HG03571 (cell line): ENCODE data around the gene MARK3.
"Not testable (repeated sequence)": the region's sequence is repeated elsewhere in the genome, so short reads cannot be mapped to it uniquely, and the experiment has no call there.

Experiments used
- ATAC-seq: cut with Tn5 transposase; IDR thresholded peaks from one replicate; pipeline ENCODE4 v1.9.1; 2021; ENCODE audit not compliant: unreplicated experiment

The MARK3 gene

DNA sequence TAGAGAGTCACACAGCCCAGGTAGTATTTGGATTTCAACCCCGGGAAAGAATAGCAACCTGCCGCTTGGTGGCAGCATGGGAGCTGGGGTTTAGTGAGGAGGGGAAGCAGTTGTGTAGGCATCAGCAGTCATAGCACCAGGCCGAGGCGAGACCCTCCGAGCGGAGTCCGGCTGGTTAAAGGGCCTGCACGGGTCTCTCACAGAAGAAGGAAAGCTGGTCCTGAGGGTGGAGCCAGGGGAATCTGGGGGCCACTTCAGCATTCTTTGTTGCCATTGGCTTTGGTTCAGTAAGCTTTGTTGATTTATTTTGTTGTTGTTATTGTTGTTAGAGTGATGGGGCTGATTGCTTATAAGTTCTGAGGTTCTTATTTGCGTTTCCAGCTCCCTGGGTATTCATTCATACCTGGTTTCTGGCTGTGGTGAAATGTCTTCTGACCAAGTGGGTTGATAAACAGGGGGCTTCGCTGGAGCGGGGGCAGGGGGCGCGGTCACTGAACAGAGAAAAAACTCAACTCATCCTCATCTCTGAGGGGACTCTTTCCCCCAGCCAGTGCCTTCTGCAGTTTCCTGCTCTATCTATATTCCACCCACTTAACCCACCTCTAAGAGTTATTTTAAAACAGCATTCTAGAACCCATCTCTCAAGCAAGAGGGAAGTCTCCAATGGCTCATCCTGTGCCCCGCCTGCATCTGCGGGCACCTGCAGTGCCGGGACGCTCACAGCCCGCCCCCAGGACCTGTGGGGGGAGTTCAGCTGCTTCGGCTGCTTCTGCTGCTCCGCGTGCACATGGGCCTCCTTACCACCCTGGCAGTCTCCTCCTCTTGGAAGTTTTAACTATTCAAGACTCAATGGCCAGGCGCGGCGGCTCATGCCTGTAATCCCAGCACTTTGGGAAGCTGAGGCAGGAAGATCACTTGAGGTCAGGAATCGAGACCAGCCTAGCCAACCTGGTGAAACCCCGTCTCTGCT, 125.8 kb downstream of the MARK3 start:
- no peak for ATAC-seq

DNA sequence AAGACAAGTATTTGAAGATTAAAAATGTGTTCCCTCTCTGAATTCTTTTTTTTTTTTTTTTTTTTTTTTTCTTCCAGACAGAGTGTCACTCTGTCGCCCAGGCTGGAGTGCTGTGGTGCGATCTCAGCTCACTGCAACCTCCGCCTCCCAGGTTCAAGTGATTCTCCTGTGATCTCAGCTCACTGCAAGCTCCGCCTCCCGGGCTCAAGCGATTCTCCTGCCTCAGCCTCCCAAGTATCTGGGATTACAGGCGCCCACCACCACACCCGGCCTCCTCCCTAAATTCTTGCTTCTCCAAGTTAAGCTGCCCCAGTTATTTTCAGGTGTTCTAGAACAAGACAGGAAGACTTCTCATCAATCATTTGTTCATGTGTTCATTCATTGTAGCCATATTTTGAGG, 127.0 kb downstream of the MARK3 start:
- ATAC-seq, result not testable (repeated sequence)

DNA sequence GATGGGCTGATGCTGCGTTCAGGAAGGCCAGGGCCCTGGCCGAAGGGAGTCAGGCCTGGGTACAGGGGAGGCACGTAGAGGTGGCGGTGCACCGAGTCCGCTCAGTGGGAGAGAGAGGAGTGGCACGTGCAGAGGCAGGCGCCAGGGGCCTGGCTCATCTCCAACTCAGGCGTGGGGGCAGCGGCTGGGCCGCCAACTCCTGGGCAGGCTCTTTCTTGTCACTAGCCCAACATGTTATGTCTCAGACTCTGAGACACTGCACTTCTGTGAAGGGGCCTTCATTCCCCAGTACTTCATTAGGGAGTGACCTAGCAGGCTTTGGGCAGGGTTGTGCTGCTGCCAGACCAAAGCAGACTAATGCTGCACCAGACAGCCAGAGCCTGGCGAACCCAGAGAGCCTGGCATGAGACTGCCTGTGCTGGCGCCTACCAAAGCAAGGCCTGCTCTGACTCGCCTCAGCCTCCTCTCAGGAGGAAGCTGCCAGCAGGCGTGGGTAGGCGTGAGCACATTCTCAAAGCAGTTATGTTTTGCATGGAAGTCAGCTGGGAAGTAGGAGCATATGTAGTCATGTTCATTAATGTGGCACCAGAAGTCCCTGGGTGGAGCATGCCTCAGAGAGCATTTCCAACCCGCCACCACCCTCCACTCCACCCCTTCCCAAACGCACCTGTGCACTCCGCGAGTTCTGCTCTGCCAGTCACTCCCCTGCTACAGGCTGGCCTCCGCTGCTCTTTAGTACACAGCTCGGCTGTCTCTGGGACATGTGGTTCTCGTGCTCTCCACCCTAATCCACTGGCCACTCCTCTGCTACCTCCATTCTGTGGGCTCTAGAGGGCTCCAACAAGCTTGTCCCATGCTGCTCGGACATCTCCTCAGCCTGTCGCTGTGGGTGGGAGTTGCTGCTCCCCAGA, 127.7 kb downstream of the MARK3 start:
- no peak for ATAC-seq

DNA sequence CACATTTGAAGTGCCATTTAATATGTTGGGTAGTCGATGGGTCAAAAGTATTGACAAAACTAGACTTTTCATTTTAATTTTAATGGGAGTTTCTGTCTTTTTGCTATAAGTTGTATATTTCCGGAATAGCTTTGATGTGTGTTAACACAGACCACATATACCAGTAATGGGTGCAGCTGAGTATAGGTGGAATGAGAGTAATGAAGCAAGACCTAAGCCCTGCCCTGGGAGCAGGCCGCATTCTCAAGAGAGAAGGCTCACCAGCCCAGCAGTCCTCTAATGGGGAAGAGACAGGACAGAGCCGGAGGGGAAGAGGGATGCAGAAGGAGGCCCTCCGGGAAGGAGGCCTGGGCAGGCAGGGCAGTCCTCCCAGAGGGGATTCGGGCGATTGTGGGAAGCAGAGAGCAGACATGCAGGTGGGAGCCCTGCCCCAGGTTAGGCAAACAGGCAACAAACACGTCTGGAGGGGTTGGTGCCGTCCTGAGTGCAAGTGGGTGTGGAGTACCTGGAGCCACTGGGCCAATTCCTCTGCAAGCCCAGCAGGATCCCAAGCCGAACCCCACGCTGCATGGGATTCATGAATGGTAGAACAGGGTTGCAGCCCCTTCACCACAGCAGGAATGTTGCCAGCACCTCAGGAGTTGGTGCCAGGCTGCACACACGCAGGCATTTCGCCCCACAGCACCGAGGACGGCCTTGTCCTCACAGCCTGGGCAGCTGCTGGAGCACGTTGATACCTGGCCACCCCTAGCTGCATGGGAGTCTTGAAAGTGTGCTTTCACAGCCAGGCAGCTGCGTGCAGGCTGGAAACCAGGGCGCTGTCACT, 129.6 kb downstream of the MARK3 start:
- ATAC-seq, result no peak

DNA sequence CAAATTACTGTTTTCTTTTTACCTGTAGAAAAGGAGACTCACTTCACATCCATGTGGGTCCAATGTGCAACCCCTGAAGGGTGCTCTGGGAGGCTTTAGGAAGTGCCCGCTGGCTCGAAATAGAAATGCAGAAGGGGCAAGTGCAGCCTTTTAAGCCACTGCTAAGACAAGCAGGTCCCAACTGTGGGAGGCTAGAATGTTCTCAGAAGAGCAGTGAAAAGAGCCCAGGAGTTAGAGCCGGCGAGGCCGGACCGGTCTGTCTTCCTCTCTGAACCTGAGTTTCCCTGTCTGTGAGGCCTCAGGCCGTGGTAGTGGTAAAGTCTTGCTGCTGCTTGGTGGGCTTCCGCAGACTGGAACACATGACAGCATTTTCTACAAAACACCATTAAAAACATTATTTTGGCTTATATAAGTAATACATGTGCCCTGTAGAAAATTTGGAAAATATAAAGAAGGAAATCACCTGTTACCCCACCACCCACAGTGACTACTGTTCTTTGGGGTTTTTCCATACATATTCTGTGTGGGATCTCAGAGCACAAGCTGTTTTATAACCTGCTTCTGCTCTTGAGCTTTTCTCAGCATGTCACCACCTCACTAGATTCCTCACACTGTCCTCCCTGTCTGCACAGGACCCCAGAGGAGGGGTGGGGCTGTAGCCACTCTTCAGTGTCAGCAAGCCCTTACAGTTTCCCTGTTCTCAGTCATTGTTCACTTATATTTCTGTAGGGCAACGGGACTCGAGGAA, 131.4 kb downstream of the MARK3 start:
- no peak for ATAC-seq

DNA sequence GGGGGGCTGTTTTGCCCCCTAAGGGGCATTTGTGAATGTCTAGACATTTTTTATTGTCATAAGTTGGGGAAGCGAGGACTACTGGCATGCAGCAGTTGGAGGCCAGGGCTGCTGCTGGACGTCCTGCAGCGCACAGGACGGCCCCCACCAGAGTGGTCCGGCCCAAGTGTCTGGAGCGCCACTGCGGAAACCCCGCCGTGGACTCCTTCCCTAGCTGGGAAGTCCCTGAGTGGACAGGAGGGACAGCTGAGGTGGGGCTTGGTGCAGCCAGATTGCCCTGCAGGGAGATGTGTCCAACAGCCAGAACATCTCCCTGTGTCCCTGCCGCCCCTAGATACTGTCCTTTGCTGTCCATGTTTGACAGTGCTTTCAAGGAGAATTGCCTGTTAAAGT, 132.0 kb downstream of the MARK3 start:
- no peak for ATAC-seq

DNA sequence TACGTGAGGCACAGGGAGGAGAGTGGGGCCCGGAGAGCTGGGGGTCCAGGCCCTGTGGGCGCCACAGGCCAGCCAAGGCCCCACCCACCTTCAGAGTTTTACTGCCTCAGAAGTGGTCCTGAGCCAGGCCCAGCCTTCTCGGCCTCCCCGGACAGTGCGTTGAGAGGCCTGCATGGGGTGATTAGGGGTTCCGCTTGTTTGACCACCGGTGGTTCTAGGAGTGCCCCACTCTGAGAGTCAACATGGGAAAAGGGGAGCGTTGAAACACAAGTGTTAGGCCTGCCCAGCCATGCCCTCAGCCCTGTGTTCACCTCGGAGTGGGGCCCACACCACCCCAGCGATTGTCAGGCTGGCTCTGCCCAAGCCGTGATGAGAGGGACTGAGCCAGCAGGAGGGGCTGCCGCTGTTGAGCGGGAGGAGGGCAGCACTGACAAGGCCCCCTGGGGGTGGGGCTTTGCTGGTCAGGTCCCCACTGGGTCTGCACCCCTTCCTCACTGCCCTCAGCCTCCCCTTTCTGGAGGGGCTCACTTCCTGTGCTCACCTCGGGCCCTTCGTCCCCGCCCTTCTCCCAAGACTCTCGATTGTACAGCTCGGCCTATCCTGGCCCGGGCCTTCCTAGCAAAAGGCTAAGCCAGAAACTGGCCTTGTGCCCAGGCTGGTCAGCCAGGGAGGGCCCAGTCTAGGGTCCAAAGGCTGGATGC, 132.7 kb downstream of the MARK3 start:
- no peak for ATAC-seq

DNA sequence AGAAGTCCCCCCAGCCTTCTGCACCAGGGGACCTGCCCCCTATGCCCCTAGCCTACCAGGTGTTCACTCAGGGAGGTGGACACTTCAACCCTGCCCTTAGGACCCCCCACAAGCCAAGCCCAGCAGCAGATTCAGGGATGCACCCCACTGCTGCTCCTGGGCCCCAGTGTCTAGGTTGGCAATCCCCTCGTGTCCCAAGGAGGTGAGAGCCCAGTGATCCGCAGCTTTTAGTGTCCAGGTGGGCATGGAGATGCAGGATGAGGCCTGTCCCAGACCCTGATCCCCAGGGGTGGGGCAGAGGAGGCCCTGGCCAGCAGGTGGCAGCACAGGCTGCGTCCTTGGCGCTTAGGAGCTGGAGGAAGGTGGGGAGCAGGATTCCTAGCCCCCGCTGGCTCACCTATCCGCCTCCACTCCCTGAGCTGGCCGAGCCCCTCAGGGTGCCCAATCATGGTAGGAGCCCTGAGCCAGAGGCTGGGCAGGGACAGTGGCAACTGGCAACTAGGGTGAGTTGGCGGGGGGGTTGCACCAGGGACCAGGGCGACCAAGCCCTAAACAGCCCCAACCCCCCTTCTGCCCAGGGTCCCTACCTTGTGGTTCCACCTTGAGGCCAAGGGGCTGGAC, 133.3 kb downstream of the MARK3 start:
- ATAC-seq, result no peak

DNA sequence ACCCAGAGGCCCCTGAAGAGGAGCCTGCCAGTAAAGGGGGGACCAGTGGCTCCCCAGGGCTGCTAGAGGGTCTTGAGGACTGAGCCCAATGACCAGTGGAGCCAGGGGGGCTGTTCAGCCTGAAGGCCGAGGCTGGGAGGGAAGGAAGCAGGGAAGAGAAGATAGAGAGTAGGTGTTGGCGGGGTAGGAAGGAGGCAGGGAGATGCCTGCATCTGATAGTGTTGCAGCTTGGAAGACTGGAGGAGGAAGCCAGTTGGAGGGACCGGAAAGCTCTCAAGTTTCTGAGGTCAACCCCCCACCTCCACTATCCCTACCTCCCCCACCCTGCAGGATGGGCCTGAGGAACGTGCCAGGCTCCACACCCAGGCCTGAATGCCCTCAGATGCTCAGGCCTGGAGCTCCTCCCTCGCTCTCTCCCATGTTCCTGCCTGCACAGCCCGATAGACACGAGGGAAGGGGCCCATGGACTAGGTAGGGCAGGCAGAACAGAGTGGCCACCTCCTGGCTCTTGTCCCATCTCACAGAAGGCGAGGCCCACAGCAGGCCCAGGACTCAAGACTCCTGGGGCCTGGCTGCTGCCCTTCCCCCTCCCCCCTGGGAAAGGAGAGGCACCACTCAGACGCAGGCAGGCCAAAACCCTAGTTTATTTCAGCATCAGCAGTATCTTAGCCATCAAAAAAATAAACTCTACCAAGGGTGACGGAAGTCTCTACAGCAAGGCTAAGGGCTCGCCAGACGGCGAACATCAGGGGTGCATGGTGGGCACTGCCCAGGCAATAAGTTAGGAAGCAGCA, 134.0 kb downstream of the MARK3 start:
- no peak for ATAC-seq

DNA sequence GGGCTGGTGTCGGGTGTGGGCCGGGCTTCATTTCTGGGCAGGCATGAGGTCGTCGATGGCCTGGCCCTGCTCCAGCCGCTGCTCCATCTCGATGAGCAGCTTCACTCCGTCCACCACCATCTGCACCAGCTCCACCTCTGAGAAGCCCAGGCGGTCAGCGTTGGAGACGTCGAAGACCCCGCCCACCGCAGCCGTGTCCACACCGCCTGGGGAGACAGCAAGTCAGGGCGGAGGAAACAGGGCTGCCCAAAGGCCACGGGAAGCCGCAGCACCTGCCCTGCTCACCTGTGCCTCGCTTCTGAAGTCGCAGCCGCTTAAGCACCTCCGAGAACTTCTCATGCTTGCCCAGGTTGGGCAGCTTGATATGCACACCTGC, 134.6 kb downstream of the MARK3 start:
- ATAC-seq, result no peak

DNA sequence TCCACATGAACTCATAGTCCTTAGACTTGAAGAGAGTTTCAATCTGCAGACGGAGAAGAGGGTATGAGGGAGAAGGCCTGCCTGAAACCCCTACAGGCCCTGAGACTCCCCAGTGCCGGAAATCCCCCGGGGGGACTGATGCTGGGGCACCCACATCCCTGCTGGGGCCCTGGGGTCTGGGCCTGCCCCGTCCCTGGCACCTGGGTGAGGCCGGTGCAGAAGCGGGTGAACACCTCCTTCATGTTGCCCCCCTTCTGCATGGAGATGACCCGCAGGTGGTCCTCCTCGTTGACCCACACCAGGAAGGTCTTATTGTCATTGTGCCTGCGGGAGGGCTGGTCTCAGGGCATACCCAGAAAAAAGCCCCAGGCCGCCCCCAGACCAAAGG, 135.0 kb downstream of the MARK3 start:
- no peak for ATAC-seq

DNA sequence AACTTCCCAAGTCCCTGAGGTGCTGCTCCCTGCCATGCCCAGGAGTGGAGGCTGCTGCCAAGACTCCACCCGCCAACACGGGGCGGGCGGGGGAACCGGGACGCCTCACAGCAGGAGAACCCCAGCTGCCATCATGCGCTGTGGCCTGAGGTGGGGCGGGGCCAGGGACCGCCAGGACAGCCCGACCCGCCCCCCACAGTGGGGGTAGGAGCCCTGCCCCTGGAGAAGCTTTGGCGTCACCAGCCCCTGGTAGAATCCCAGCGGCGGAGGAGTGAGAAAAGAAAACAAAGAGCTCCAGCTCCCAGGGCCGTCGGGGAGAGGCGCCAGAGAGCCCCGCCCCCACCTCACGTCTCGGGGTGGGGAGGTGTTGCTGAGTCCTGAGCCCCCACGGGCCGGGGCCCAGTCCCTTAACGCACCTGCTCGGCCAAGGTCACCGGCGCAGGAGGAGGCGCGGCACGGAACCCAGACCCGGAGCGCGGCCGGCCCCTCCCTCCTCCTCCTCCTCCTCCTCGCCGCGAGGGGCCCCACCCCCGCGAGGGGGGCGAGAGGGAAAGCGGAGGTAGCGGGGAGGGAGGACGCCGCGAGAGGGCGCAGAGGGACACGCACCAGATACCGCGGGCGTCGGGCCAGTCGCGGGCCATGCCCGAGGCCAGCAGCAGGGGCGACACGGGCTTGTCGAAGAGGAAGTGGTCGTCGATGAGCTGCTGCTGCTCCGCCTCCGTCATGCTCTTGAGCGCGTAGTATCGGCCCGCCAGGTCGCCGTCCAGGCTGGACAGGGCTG, 135.6 kb downstream of the MARK3 start:
- ATAC-seq, result no peak

DNA sequence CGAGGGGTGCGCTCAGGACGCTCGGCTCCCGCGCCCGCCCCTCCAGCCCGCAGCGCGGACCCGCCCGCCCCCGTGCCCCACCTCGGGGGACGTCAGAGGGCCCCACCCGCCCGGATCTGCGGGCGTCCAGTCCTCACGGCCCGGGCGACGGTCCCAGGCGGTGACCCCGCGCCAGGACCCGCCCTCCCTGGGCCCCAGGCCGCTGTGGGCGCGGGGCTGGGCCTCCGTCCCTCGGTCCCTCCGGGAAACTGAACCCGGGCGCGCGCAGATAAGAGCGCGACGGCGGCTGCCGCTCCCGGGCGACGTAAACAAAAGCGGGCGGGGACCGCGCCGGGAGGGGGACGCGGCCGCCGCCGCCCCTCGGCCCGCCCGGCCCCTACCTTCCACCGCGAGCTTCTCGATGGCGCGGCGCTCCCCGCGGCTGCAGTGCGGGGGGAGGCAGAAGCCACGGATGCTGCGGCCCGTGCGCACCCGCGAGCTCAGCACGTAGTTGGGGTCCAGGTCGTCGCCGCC, 136.3 kb downstream of the MARK3 start:
- ATAC-seq, result no peak

DNA sequence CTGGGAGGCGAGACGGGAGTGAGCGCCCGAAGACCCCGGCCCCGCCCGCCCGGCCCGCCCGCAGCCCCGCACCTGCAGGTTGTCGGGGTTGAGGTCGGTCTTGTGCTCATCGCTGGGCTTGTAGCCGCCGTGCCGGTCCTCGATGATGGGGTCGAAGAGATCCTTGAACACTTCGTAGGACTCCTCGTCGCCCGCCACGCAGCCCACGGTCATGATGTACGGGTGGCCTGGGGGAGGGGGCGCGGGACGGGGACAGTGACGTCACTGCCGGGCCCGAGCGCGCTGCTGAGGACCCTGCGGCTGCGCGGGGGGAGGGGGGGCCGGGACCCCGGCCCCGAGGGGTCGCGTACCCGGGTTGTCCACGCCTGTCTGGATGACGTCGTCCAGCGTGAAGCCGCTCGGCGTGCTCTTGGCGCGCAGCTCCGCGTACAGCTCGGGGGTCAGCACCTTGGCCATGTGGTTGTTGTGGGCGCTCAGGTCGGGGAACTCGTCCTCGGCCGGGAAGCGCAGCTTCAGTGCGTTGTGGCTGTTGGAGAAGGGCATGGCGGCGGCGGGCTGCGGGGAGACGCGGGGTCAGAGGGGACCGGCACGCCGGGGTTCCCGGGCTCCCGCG, 136.8 kb downstream of the MARK3 start:
- no peak for ATAC-seq

DNA sequence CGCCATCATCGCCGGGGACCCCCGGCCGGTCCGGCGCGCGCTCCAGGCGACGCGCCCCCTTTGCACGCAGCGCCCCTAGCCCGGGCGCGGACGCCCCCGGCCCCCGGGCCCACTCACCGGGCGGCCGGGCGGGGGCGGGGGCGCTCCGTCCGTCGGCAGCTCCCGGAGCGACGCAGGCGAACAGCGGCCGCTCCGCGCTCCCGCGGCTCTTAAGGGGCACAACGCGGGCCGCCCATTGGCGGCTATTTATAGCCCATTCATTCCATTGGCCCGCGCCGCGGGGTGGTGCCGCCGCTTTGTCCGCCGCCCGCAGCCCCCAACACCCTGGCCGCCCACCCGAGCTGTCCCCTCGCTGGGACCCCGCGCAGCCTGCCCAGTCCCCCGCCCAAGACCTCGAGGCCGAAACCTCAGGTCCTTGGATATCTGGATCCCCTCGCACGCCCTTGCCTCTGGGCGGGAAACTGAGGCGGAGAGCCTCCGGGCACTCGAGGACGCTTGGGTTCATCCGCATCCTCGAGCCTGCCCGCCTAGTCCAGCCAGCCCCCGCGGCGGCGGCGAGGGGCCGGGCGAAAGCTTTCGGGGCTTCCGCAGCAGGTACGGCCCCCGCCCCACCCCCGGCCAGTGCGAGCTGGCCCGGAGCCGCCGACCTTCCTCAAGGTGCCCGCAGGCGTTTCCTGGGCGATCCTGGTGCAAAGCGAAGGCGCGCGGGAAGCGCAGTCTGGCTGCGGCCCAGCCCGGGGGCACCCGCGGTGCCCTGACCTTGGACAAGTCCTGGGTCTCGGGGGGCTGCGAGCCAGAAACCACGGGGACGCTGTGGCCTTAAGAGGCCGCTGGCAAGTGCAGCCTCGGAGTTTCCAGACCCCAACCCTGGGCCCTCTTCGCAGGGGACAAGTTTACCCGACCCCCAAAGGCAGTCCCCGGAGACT, 137.7 kb downstream of the MARK3 start, which contains the start of gene CKB:
TSS of gene CKB (minus strand) at position 182 of the 926 bp plus-strand sequence. CDS start 337 bp downstream, outside the sequence.
- no peak for ATAC-seq

DNA sequence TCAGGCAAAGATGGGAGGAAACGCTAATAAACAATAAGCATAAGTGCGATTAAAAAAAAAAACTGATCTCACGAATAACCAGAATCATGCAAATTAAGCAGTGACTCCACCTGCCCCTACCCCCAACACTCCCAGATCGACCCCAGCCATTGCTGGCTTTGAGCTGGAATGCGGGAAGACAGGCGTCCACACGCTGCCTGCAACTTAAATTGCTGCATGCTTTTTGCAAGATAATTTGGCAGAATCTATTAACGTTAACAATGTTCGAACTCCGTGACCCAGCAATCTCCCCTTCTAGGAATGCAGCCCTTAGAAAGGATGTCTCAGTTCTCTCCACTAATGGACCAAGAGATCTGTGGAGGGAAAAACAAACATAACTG, 138.3 kb downstream of the MARK3 start:
- ATAC-seq, result no peak
